ENCODE results near the gene ZBTB6.

- TF ChIP-seq CTCF (IDR thresholded peaks at IDR 0.05), result no peak
- no peak for TF ChIP-seq EP300 (IDR thresholded peaks at IDR 0.05; ENCODE audit: low read depth)
- TF ChIP-seq POLR2AphosphoS5 (IDR thresholded peaks at IDR 0.05), result no peak
- no peak for TF ChIP-seq POLR2A (IDR thresholded peaks at IDR 0.05)
These were observed 32.1 kb upstream of the ZBTB6 start for GRCh38 chr9:122944960-122945888.
